Tibial nerve (tissue), 4 donors: ENCODE results near the gene AMBRA1. TPM values are rescaled to one million over a fixed set of nuclear protein-coding genes. Genes with fewer than 3 reads are reported as not detected.
"Not testable (repeated sequence)": the region's sequence is repeated elsewhere in the genome, so short reads cannot be mapped to it uniquely, and the experiment has no call there.

Experiments used
- DNase-seq, 2 donors: peaks; one replicate each; pipeline ENCODE4 v3.0.0-alpha.2; 2019; ENCODE audit warnings: low spot score in 2 of 2
- H3K27ac ChIP-seq, 4 donors: fragments of 200-600 bp; sonication (generic) in 3 of 4; one replicate each; pipeline ENCODE4 v1.5.1; 2017 to 2019; ENCODE audit warnings: mild to moderate bottlenecking in 1 of 4
- H3K27me3 ChIP-seq, 2 donors: fragments of 200-600 bp; sonication (generic) in 1 of 2; one replicate each; pipeline versions ENCODE4 v1.5.1 to v1.6.0; 2017 to 2019
- H3K36me3 ChIP-seq, 3 donors: fragments of 200-600 bp; sonication (generic); one replicate each; pipeline ENCODE4 v1.5.1; 2018 to 2019
- H3K4me1 ChIP-seq, 4 donors: fragments of 200-600 bp; sonication (generic) in 3 of 4; one replicate each; pipeline ENCODE4 v1.5.1; 2017 to 2019
- H3K4me3 ChIP-seq, 4 donors: fragments of 200-600 bp; sonication (generic) in 3 of 4; one replicate each; pipeline ENCODE4 v1.5.1; 2017 to 2019; ENCODE audit warnings: mild to moderate bottlenecking in 1 of 4, moderate library complexity in 1 of 4
- H3K9me3 ChIP-seq, 4 donors: fragments of 200-600 bp; sonication (generic) in 3 of 4; one replicate each; pipeline ENCODE4 v1.5.1; 2017 to 2019
- CTCF ChIP-seq, 5 experiments: fragments of 200-600 bp in 3 of 5; fragments of 450-650 bp in 2 of 5; sonication (generic) in 3 of 5; IDR thresholded peaks; one replicate each; pipeline ENCODE4 v1.5.1; 2016 to 2019; ENCODE audit warnings: antibody characterized with exemption in 5 of 5, mild to moderate bottlenecking in 3 of 5, moderate library complexity in 2 of 5
- EP300 ChIP-seq, 2 donors: sonication (generic); formaldehyde crosslinking; IDR thresholded peaks; one replicate each; pipeline ENCODE4 v1.6.1; 2017; ENCODE audit warnings: antibody characterized with exemption in 2 of 2, mild to moderate bottlenecking in 1 of 2
- POLR2A ChIP-seq, 2 donors: fragments of 450-650 bp; IDR thresholded peaks; one replicate each; pipeline ENCODE4 v1.6.1; 2017; ENCODE audit warnings: antibody characterized with exemption in 2 of 2, mild to moderate bottlenecking in 2 of 2, moderate library complexity in 2 of 2
- WGBS, 2 donors: methylation state at CpG; one replicate each; pipeline ENCODE4 v1.1.5; 2018; 5-methylcytosine and 5-hydroxymethylcytosine counted together
- total RNA-seq, 4 donors: library from RNA; depleted of rRNA; stranded (reverse); fragments of >200 nt; gene quantifications; one replicate each; pipeline ENCODE4 v1.1.0, GENCODE V29; 2016

Gene AMBRA1
- total RNA-seq, 4 donors from 2014 or later = 31.0 to 43.7 (median 35.8) TPM

GRCh38 chr11:46372086-46372485, 221.7 kb downstream of the AMBRA1 start:
- WGBS, 2 donors = 72 to 76% methylated on average over 9 to 10 of the region's 10 CpGs
- TF ChIP-seq CTCF (IDR thresholded peaks at IDR 0.05) (no peak), POLR2A (IDR thresholded peaks at IDR 0.05) (no peak), EP300 (IDR thresholded peaks at IDR 0.05) (no peak)
- H3K27me3 ChIP-seq = no peaks in the 10 kb centered on the region
- H3K9me3 ChIP-seq = no peaks in the 10 kb centered on the region
- DNase-seq = no peak
- H3K4me3 ChIP-seq = no peak overlapping the region
- H3K36me3 ChIP-seq = peaks cover 0 to 81% (median 15%) of the 10 kb centered on the region in 3 donors
- H3K27ac ChIP-seq = no peak overlapping the region
- H3K4me1 ChIP-seq = peaks cover 0 to 11% (median 11%) of the 10 kb centered on the region in 4 donors

GRCh38 chr11:46371262-46371661, 222.6 kb downstream of the AMBRA1 start:
- not testable (repeated sequence) for H3K27me3 ChIP-seq, DNase-seq, H3K9me3 ChIP-seq, H3K27ac ChIP-seq, H3K4me3 ChIP-seq
- peaks cover 0 to 19% (median 12%) of the 10 kb centered on the region in 4 donors for H3K4me1 ChIP-seq
- H3K36me3 ChIP-seq = peaks cover 0 to 73% (median 13%) of the 10 kb centered on the region in 3 donors
- 96% methylated on average over 17 of the region's 19 CpGs for WGBS, 2 donors

- Histone ChIP-seq H3K4me3 (no peak overlapping the region), H3K27me3 (no peaks in the 10 kb centered on the region), H3K27ac (no peak overlapping the region), H3K36me3 (peaks cover 0 to 63% (median 4%) of the 10 kb centered on the region in 3 donors), H3K9me3 (no peaks in the 10 kb centered on the region), H3K4me1 (peaks cover 0 to 21% (median 12%) of the 10 kb centered on the region in 4 donors)
- no peak for DNase-seq
- 81 to 84% methylated on average over 13 of the region's 13 CpGs for WGBS, 2 donors
- TF ChIP-seq CTCF (IDR thresholded peaks at IDR 0.05) = no peak
- no peak for TF ChIP-seq EP300 (IDR thresholded peaks at IDR 0.05)
- no peak for TF ChIP-seq POLR2A (IDR thresholded peaks at IDR 0.05)
These were observed 223.6 kb downstream of the AMBRA1 start for GRCh38 chr11:46370253-46370652.

GRCh38 chr11:46369458-46370152, 224.2 kb downstream of the AMBRA1 start:
- H3K36me3 ChIP-seq = peaks cover 0 to 57% (median 4%) of the 10 kb centered on the region in 3 donors
- WGBS, 2 donors = 70 to 71% methylated on average over 20 to 23 of the region's 25 CpGs
- DNase-seq = peak in 1 of 2 donors; percentile 22
- peak; percentile 62 to 77 (median 68) for TF ChIP-seq CTCF (IDR thresholded peaks at IDR 0.05)
- no peak for TF ChIP-seq POLR2A (IDR thresholded peaks at IDR 0.05)
- no peaks in the 10 kb centered on the region for H3K27me3 ChIP-seq
- no peaks in the 10 kb centered on the region for H3K9me3 ChIP-seq
- peaks cover 0 to 22% (median 12%) of the 10 kb centered on the region in 4 donors for H3K4me1 ChIP-seq
- no peak overlapping the region for H3K27ac ChIP-seq
- H3K4me3 ChIP-seq = no peak overlapping the region

- 43 to 46% methylated on average over 9 to 11 of the region's 12 CpGs for WGBS, 2 donors
- Histone ChIP-seq H3K4me3 (no peak overlapping the region), H3K27me3 (no peaks in the 10 kb centered on the region), H3K9me3 (no peaks in the 10 kb centered on the region), H3K4me1 (peaks cover 0 to 39% (median 18%) of the 10 kb centered on the region in 4 donors), H3K36me3 (peaks cover 0 to 42% (median 0%) of the 10 kb centered on the region in 3 donors), H3K27ac (peak overlapping the region in 2 of 4 donors; percentile 46 to 59)
- no peak for DNase-seq
- peak in 1 of 5 experiments; percentile 31 for TF ChIP-seq CTCF (IDR thresholded peaks at IDR 0.05)
- no peak for TF ChIP-seq EP300 (IDR thresholded peaks at IDR 0.05)
These were observed 225.9 kb downstream of the AMBRA1 start for GRCh38 chr11:46367916-46368267.
